Effector memory CD8-positive, alpha-beta T cell (primary cell): ENCODE results near the gene IFNB1.
A peak's percentile ranks its signal among the peaks of the same experiment; 100 is the strongest.

Source experiments
- ATAC-seq: fragments of 150-1000 bp; cut with Tn5 transposase; replicated peaks from 2 replicates; pipeline ENCODE4 v1.10.0; 2021; ENCODE audit warnings: mild to moderate bottlenecking, moderate library complexity
- DNase-seq, 3 experiments: peaks; one replicate each; pipeline ENCODE4 v3.0.0; 2021
- H3K27ac Mint-ChIP-seq, 2 donors: one replicate each; pipeline ENCODE4 v1.8.0; 2022; ENCODE audit warnings: mild to moderate bottlenecking in 2 of 2, mixed read lengths in 2 of 2, moderate library complexity in 2 of 2
- H3K27me3 Mint-ChIP-seq, 2 donors: one replicate each; pipeline ENCODE4 v1.8.0; 2022; ENCODE audit warnings: mixed read lengths in 2 of 2
- H3K36me3 Mint-ChIP-seq: one replicate; pipeline ENCODE4 v1.8.0; 2022; ENCODE audit warnings: mild to moderate bottlenecking, moderate library complexity, mixed read lengths; ENCODE audit not compliant: insufficient read depth
- H3K4me1 Mint-ChIP-seq, 2 donors: one replicate each; pipeline ENCODE4 v1.8.0; 2022; ENCODE audit warnings: low read depth in 2 of 2, mixed read lengths in 2 of 2
- H3K4me3 Mint-ChIP-seq, 2 donors: one replicate each; pipeline ENCODE4 v1.8.0; 2022; ENCODE audit warnings: mild to moderate bottlenecking in 2 of 2, mixed read lengths in 2 of 2, moderate library complexity in 2 of 2
- H3K9me3 Mint-ChIP-seq, 2 donors: one replicate each; pipeline ENCODE4 v1.8.0; 2022; ENCODE audit warnings: mixed read lengths in 2 of 2

Gene IFNB1

DNA sequence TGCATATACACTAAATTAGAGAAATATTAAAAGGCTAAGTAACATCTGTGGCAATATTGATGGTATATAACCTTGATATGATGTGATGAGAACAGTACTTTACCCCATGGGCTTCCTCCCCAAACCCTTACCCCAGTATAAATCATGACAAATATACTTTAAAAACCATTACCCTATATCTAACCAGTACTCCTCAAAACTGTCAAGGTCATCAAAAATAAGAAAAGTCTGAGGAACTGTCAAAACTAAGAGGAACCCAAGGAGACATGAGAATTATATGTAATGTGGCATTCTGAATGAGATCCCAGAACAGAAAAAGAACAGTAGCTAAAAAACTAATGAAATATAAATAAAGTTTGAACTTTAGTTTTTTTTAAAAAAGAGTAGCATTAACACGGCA, 7.3 kb upstream of the IFNB1 start:
- no peak for ATAC-seq
- Mint-ChIP-seq H3K36me3 (no peaks in the 10 kb centered on the region), H3K4me1 (peaks cover 5 to 12% of the 10 kb centered on the region in 2 donors), H3K4me3 (no peak overlapping the region), H3K27me3 (no peaks in the 10 kb centered on the region), H3K27ac (no peak overlapping the region), H3K9me3 (peaks cover 0 to 1% of the 10 kb centered on the region in 2 donors)
- no peak for DNase-seq

DNA sequence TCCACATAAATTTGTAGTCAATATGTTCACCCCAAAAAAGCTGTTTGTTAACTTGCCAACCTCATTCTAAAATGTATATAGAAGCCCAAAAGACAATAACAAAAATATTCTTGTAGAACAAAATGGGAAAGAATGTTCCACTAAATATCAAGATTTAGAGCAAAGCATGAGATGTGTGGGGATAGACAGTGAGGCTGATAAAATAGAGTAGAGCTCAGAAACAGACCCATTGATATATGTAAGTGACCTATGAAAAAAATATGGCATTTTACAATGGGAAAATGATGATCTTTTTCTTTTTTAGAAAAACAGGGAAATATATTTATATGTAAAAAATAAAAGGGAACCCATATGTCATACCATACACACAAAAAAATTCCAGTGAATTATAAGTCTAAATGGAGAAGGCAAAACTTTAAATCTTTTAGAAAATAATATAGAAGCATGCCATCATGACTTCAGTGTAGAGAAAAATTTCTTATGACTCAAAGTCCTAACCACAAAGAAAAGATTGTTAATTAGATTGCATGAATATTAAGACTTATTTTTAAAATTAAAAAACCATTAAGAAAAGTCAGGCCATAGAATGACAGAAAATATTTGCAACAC, 6.6 kb upstream of the IFNB1 start:
- Mint-ChIP-seq H3K27ac (no peak overlapping the region), H3K4me3 (no peak overlapping the region), H3K4me1 (peaks cover 5 to 12% of the 10 kb centered on the region in 2 donors), H3K36me3 (no peaks in the 10 kb centered on the region), H3K9me3 (peaks cover 0 to 1% of the 10 kb centered on the region in 2 donors), H3K27me3 (no peaks in the 10 kb centered on the region)
- ATAC-seq (no peak), DNase-seq (no peak)

DNA sequence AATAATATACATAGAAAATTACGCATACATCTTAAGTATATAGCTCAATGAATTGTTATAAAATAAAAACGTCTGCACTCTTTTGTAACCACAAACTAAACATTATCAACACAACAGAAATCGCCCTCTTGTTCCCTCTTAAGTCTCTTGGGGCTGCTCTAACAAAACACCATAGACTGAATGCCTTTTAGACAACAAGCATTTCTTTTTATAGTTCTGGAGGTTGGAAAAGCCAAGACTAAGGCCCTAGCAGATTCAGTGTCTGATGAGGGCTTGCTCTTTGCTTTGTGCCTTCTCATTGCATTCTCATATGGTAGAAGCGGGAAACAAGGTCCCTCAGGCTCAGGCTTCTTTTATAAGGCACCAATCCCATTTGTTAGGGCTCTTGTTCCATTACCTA, 4.9 kb upstream of the IFNB1 start:
- ATAC-seq (no peak), DNase-seq (no peak)
- H3K4me1 Mint-ChIP-seq: peaks cover 8 to 17% of the 10 kb centered on the region in 2 donors
- no peaks in the 10 kb centered on the region for H3K27me3 Mint-ChIP-seq
- no peaks in the 10 kb centered on the region for H3K36me3 Mint-ChIP-seq
- H3K9me3 Mint-ChIP-seq: peaks cover 0 to 1% of the 10 kb centered on the region in 2 donors
- H3K27ac Mint-ChIP-seq: no peak overlapping the region
- no peak overlapping the region for H3K4me3 Mint-ChIP-seq

DNA sequence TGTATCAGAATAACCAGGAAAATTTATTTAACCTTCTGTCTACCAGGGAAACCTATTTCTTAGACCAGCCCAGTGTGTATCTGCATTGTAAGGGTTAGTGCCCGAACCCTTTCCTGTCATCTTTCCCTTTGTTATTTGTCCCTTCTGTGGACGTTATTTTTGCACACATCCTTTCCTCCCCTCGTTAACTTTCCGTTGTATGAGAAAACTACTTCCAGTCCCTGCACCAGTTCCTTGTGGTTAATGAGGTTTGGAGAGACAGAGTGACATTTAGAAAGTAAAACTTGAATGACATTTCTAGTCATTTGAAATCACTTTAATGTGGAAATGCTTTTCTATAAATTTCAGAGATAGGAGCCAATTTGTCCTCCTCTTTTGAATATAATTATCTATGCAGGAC, 4.3 kb upstream of the IFNB1 start:
- no peak for ATAC-seq
- Mint-ChIP-seq H3K4me3 (no peak overlapping the region), H3K36me3 (no peaks in the 10 kb centered on the region), H3K4me1 (peaks cover 8 to 17% of the 10 kb centered on the region in 2 donors), H3K27me3 (no peaks in the 10 kb centered on the region), H3K27ac (peak overlapping the region in 1 of 2 donors; percentile 75), H3K9me3 (peaks cover 0 to 1% of the 10 kb centered on the region in 2 donors)
- no peak for DNase-seq

DNA sequence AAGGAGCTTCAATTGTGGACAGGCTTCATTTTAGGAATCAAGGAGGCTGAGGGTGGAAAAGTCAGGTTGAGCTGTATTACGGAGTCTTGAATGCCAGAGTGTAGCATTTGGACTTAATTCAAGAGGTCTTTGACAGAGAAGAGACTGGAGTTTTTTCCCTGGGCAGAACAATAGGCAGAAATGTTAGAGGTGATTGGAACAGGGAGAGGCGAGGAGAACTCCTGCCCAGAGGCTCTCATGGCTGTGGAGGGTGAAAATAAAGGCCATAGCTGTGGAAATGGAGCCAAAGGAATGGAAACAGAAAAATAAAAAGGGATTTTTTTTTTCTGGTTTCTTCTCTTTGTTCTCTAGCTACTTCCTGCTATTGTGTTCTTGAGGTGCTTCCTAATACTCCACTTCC, 3.7 kb upstream of the IFNB1 start:
- H3K36me3 Mint-ChIP-seq: no peaks in the 10 kb centered on the region
- no peak for ATAC-seq
- DNase-seq: no peak
- H3K9me3 Mint-ChIP-seq: peaks cover 0 to under 1% of the 10 kb centered on the region in 2 donors
- peaks cover 8 to 17% of the 10 kb centered on the region in 2 donors for H3K4me1 Mint-ChIP-seq
- H3K4me3 Mint-ChIP-seq: no peak overlapping the region
- peak overlapping the region in 1 of 2 donors; percentile 75 for H3K27ac Mint-ChIP-seq
- no peaks in the 10 kb centered on the region for H3K27me3 Mint-ChIP-seq

DNA sequence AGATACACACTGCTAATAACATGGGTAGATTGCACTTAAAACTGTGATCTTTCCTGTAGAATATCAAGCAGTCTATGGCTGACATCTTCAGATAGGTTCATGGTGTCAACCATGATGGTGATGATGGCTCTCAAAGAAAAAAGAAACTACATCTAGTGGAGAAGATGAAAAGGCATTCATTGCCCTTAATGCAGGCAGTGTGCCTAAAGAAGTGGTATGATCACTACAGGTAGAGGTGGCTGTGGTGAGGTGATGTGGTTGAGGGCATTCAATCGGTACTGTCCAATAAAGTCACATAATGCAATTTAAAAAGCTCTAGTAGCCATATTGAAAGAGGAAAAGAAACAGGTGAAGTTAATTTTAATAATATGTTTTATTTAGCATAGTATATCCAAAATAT, 3.1 kb upstream of the IFNB1 start:
- DNase-seq: no peak
- no peak for ATAC-seq
- H3K27ac Mint-ChIP-seq: no peak overlapping the region
- H3K4me3 Mint-ChIP-seq: no peak overlapping the region
- H3K36me3 Mint-ChIP-seq: no peaks in the 10 kb centered on the region
- H3K4me1 Mint-ChIP-seq: peaks cover 8 to 17% of the 10 kb centered on the region in 2 donors
- H3K9me3 Mint-ChIP-seq: no peaks in the 10 kb centered on the region
- H3K27me3 Mint-ChIP-seq: no peaks in the 10 kb centered on the region

DNA sequence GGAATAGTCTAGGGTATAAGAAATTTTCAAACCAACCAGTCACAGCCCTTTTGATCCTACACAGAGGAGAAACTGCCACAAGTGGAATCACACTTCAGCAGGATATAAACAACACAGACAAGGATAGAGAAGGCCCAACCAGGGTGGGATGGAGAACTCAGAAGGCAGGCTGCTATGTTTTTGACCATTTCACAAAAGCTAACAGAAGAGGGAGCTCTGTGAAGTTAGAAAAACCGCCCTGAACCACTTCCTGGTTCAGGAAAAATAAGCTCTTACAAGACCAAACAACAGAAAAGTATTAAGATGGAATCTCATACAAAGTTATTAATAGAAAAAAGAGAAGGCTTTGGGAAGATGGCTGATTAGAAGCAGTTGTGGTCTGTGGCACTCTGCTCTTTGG, 960 bp upstream of the IFNB1 start:
- H3K9me3 Mint-ChIP-seq: no peaks in the 10 kb centered on the region
- H3K27ac Mint-ChIP-seq: peak overlapping the region in 1 of 2 donors; percentile 62
- H3K27me3 Mint-ChIP-seq: no peaks in the 10 kb centered on the region
- DNase-seq (no peak), ATAC-seq (no peak)
- no peaks in the 10 kb centered on the region for H3K36me3 Mint-ChIP-seq
- H3K4me3 Mint-ChIP-seq: no peak overlapping the region
- H3K4me1 Mint-ChIP-seq: peaks cover 8 to 17% of the 10 kb centered on the region in 2 donors

DNA sequence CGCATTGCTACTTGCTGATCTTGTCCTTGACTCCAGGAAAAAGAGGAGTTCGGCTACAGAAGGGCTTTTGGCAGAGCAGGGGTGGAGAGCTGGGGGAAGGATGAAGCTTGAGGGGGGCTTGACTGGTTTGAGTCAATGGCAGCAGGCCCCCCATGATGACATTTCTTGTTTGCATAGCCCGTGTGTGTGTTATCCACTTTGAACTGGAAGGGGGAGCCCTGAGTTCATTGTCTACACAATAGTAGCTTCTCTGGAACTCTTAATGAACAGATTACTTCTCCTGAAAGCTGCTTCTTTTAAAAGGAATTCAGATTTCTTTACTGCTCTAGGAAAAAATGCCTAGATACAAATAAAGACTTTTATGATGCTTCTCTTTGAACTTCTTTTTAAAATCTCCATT, 2.3 kb downstream of the IFNB1 start:
- H3K4me3 Mint-ChIP-seq: no peak overlapping the region
- H3K36me3 Mint-ChIP-seq: no peaks in the 10 kb centered on the region
- peaks cover 3 to 5% of the 10 kb centered on the region in 2 donors for H3K4me1 Mint-ChIP-seq
- ATAC-seq (no peak), DNase-seq (no peak)
- H3K27ac Mint-ChIP-seq: no peak overlapping the region
- no peaks in the 10 kb centered on the region for H3K27me3 Mint-ChIP-seq
- H3K9me3 Mint-ChIP-seq: no peaks in the 10 kb centered on the region

DNA sequence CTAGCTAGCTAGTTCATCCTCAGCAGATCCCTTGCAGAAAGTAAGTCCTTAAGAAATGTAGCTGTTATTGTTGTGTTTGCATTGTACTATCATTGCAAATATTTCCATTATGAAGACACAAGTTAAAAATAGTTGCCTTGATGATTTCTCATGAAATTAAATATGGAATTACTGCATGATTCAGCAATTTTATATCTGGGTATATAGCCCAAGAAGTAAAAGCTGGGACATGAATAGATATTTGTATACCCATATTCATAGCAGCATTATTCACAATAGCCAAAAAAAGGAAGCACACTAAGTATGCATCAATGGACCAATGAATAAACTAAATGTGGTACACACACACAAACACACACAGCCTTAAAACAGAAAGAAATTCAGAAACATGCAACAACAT, 6.8 kb downstream of the IFNB1 start:
- DNase-seq: no peak
- H3K4me3 Mint-ChIP-seq: no peak overlapping the region
- H3K27me3 Mint-ChIP-seq: peaks cover 0 to 6% of the 10 kb centered on the region in 2 donors
- H3K27ac Mint-ChIP-seq: no peak overlapping the region
- H3K36me3 Mint-ChIP-seq: no peaks in the 10 kb centered on the region
- H3K4me1 Mint-ChIP-seq: no peaks in the 10 kb centered on the region
- no peak for ATAC-seq
- no peaks in the 10 kb centered on the region for H3K9me3 Mint-ChIP-seq

DNA sequence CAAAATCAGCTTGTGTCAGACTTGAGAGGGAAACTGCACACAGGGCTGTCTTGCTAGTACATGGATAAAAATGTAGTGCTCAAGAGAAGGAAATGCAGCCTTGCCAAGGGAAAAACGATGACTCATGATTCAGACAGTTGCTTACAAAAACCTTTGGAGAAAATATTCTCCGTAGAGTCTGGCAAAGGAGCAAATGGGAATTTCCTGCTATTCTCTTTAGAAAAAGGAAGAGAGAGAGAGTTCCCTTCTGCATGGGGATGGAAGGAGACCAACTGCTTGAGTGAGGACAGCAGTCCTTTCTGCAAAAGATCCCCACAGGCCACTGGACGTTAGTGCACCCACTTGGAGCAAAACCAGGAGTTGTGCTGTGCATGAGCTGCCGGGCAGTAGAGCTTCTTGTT, 7.6 kb downstream of the IFNB1 start:
- no peaks in the 10 kb centered on the region for H3K9me3 Mint-ChIP-seq
- DNase-seq (no peak), ATAC-seq (no peak)
- H3K4me3 Mint-ChIP-seq: no peak overlapping the region
- H3K4me1 Mint-ChIP-seq: no peaks in the 10 kb centered on the region
- H3K27me3 Mint-ChIP-seq: peaks cover 0 to 6% of the 10 kb centered on the region in 2 donors
- no peak overlapping the region for H3K27ac Mint-ChIP-seq
- no peaks in the 10 kb centered on the region for H3K36me3 Mint-ChIP-seq

DNA sequence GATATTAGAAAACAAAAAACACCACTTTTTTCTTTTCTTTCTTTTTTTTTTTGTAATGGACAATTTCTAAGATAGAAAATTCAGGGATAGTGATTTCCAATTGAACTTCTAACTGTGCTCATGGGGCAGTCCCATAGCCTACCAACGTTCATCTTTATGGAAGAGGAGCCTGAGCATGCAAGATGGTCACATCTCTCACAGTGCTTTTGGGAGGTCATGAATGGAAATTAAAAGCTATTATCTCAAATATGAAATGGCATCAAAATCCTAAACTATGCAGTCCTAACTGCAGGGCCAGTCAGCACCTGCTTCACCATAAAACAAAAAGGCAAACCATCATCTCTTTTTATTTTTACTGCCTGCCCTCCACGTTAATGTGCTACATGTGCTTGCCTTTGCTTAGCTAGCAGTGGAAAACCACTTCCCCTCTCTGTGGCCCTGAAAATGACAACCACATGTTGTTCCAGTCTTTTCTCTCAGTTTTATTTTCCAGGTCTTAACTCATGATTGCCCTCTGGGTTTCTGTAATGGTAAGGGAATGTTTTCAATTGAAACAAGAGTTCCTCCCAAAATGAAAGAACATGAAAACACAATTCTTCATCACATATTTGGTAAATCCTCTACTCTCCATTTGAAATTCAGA, 16.7 kb downstream of the IFNB1 start:
- Mint-ChIP-seq H3K9me3 (no peaks in the 10 kb centered on the region), H3K4me3 (no peak overlapping the region), H3K36me3 (no peaks in the 10 kb centered on the region), H3K27ac (peak overlapping the region; percentile 5 to 76), H3K27me3 (no peaks in the 10 kb centered on the region), H3K4me1 (peaks cover 8 to 20% of the 10 kb centered on the region in 2 donors)
- ATAC-seq: peak; percentile 31
- no peak for DNase-seq

DNA sequence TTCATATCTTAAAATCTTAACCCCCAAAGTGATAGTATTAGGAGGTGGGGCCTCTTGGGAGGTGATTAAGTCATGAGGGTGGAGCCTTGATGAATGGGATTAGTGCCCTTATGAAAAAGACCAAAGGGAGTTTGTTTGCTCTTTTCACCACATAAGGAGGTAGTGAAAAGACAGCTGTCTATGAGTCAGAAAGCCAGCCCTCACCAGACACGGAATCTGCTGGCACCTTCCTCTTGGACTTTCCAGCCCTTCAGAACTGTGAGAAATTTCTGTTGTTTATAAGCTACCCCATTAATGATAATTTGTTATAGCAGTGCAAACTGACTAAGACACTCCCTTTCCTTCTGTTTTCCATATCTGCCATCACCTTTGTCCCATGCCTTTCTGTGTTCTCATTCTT, 20.8 kb downstream of the IFNB1 start:
- no peak for ATAC-seq

DNA sequence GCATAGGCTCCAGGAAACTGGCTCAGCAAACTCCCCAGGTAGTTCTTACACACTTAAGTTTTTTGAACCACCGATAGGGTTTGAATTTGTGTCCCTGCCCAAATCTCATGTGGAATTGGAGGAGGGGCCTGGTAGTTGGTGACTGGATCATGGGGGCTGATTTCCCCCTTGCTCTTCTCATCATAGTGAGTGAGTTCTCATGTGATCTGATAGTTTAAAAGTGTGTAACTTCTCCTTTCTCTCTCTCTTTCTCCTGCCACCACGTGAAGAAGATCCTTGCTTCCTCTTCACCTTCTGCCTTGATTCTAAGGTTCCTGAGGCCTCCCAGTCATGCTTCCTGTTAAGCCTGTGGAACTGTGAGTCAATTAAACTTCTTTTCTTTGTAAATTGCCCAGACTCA, 23.9 kb downstream of the IFNB1 start:
- Mint-ChIP-seq H3K27ac (no peak overlapping the region), H3K4me1 (no peaks in the 10 kb centered on the region)

More for the DNA sequence above, 20.8 kb downstream of the IFNB1 start:
- peaks cover 8 to 20% of the 10 kb centered on the region in 2 donors for H3K4me1 Mint-ChIP-seq
- no peaks in the 10 kb centered on the region for H3K9me3 Mint-ChIP-seq
- H3K27me3 Mint-ChIP-seq: no peaks in the 10 kb centered on the region
- no peak overlapping the region for H3K4me3 Mint-ChIP-seq
- H3K27ac Mint-ChIP-seq: no peak overlapping the region
- DNase-seq: no peak
- H3K36me3 Mint-ChIP-seq: no peaks in the 10 kb centered on the region

DNA sequence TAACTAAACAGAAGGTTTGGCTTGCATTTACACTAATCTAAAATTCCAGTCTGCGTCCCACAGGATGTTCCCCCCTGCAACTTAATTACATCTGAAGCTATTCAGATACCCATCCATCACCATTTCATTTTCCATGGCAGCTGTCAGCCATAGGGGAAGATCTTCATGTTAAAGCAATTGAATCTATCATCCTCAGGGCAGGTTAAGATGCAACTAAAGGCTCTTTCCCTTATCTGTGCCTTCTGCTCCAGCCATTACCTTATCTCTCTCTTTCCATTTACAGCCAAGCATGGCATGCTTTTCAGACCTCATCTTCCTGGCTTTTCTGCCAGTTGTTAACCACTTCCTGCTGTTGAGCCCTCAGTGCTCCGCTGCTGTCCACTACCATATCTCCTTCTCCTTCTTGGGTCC, 30.5 kb downstream of the IFNB1 start:
- Mint-ChIP-seq H3K27ac (no peak overlapping the region), H3K27me3 (no peaks in the 10 kb centered on the region), H3K4me1 (no peaks in the 10 kb centered on the region), H3K9me3 (no peaks in the 10 kb centered on the region), H3K4me3 (no peak overlapping the region), H3K36me3 (no peaks in the 10 kb centered on the region)
- ATAC-seq (no peak), DNase-seq (no peak)

More for the DNA sequence above, 23.9 kb downstream of the IFNB1 start:
- DNase-seq (no peak), ATAC-seq (no peak)
- Mint-ChIP-seq H3K4me3 (no peak overlapping the region), H3K9me3 (no peaks in the 10 kb centered on the region), H3K36me3 (no peaks in the 10 kb centered on the region), H3K27me3 (no peaks in the 10 kb centered on the region)
